Glutamatergic neuron (in vitro differentiated cells): Measurements from ENCODE around the gene TMEM144. TPM values are rescaled to one million over a fixed set of nuclear protein-coding genes. Genes with fewer than 3 reads are reported as not detected.
A peak's percentile ranks its signal among the peaks of the same experiment; 100 is the strongest.
"Not testable (repeated sequence)": the region's sequence is repeated elsewhere in the genome, so short reads cannot be mapped to it uniquely, and the experiment has no call there.

Source experiments
- DNase-seq: peaks from one replicate; pipeline ENCODE4 v3.0.0; 2022
- H3K27ac Mint-ChIP-seq: one replicate; pipeline ENCODE4 v1.8.0; 2020; ENCODE audit warnings: mild to moderate bottlenecking, mixed read lengths, inconsistent platforms; ENCODE audit not compliant: unreplicated experiment
- H3K27me3 Mint-ChIP-seq: one replicate; pipeline ENCODE4 v1.8.0; 2020; ENCODE audit warnings: mild to moderate bottlenecking, moderate library complexity, mixed read lengths, inconsistent platforms; ENCODE audit not compliant: unreplicated experiment
- H3K36me3 Mint-ChIP-seq: one replicate; pipeline ENCODE4 v1.8.0; 2020; ENCODE audit warnings: mild to moderate bottlenecking, mixed read lengths, inconsistent platforms; ENCODE audit not compliant: unreplicated experiment
- H3K4me1 Mint-ChIP-seq: one replicate; pipeline ENCODE4 v1.8.0; 2020; ENCODE audit warnings: mild to moderate bottlenecking, low read depth, mixed read lengths, inconsistent platforms; ENCODE audit not compliant: unreplicated experiment
- H3K4me3 Mint-ChIP-seq: one replicate; pipeline ENCODE4 v1.8.0; 2020; ENCODE audit warnings: mild to moderate bottlenecking, mixed read lengths, inconsistent platforms; ENCODE audit not compliant: unreplicated experiment
- H3K9me3 Mint-ChIP-seq: one replicate; pipeline ENCODE4 v1.8.0; 2020; ENCODE audit warnings: mild to moderate bottlenecking, moderate library complexity, mixed read lengths, inconsistent platforms; ENCODE audit not compliant: unreplicated experiment
- total RNA-seq: library from RNA; stranded (reverse); fragmentation: NEBNext Ultra II Directional; extraction: Animal tissue kit (Norgen Biotek cat#: 25700); gene quantifications from one replicate; pipeline ENCODE4 v1.2.1, GENCODE V29; 2021; ENCODE audit not compliant: unreplicated experiment
- TF ChIP-seq, protein P1 (sequence below): fragments of 200-600 bp; sonication (generic); IDR thresholded peaks from one replicate; pipeline ENCODE4 v1.5.0; 2021; ENCODE audit not compliant: partially characterized antibody, unreplicated experiment

Gene TMEM144
- total RNA-seq, 1 donor from 2014 or later, result not detected

DNA sequence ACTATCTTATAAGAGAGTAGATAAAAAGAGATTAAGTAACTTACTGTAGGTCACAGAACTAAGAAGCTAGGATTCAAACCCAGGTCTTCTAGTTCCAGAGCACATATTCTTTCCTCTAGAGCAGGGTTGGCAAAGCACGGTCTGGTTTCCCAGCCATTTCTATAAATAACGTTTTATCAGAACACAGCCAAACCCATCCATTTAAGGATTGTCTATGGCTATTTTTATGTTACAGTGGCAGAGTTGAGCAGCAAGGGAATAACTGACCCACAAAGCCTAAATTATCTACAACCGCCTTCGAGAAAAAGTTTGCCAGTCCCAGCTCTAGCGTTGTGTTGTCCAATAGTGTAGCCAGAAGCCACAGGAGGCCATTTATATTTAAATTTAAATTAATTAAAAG, 7.5 kb downstream of the TMEM144 start:
- Mint-ChIP-seq H3K27ac (no peak overlapping the region), H3K4me1 (no peaks in the 10 kb centered on the region), H3K4me3 (no peak overlapping the region), H3K36me3 (no peaks in the 10 kb centered on the region), H3K27me3 (no peaks in the 10 kb centered on the region), H3K9me3 (no peaks in the 10 kb centered on the region)
- TF ChIP-seq, protein P1, sequence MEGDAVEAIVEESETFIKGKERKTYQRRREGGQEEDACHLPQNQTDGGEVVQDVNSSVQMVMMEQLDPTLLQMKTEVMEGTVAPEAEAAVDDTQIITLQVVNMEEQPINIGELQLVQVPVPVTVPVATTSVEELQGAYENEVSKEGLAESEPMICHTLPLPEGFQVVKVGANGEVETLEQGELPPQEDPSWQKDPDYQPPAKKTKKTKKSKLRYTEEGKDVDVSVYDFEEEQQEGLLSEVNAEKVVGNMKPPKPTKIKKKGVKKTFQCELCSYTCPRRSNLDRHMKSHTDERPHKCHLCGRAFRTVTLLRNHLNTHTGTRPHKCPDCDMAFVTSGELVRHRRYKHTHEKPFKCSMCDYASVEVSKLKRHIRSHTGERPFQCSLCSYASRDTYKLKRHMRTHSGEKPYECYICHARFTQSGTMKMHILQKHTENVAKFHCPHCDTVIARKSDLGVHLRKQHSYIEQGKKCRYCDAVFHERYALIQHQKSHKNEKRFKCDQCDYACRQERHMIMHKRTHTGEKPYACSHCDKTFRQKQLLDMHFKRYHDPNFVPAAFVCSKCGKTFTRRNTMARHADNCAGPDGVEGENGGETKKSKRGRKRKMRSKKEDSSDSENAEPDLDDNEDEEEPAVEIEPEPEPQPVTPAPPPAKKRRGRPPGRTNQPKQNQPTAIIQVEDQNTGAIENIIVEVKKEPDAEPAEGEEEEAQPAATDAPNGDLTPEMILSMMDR, result no peak
- DNase-seq, result no peak

DNA sequence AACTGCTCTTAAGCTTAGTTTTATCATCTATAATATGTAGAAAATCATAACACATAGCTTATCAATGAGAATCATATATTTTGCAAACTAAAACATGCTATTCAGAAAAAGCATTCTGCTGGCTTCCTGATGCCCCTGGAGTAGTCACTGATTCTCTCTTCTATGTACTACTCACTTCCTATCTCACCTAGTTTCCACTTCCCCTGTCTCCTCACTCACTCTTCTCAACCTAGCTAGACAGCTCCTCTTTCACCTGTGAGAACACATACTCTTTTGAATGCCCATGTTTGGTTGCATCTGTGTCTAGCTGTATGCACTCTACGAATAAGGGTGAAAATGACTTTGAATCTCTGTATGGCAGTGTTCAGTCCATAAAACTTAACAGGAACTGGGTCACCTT, 9.3 kb downstream of the TMEM144 start:
- Mint-ChIP-seq H3K27ac (no peak overlapping the region), H3K27me3 (no peaks in the 10 kb centered on the region), H3K36me3 (no peaks in the 10 kb centered on the region), H3K9me3 (no peaks in the 10 kb centered on the region), H3K4me1 (no peaks in the 10 kb centered on the region), H3K4me3 (no peak overlapping the region)
- TF ChIP-seq, protein P1, result no peak
- DNase-seq, result no peak

DNA sequence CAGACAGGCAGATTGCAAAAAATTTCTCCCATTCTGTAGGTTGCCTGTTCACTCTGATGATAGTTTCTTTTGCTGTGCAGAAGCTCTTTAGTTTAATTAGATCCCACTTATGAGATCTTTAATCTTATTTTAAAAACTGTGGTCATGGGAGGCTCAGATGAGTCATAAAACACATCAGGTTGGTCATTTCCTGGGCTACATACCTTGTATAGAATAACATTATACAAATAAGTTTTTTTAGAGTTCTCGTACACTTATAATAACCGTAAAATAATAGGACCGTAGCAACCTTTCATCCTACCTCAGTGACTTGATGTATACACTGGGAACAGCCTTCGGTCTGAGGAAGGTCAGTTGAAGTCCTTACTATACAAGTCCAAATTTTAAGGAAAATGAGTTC, 14.0 kb downstream of the TMEM144 start:
- not testable (repeated sequence) for H3K4me3 Mint-ChIP-seq, H3K4me1 Mint-ChIP-seq, H3K27me3 Mint-ChIP-seq, DNase-seq, H3K9me3 Mint-ChIP-seq, H3K36me3 Mint-ChIP-seq, H3K27ac Mint-ChIP-seq

DNA sequence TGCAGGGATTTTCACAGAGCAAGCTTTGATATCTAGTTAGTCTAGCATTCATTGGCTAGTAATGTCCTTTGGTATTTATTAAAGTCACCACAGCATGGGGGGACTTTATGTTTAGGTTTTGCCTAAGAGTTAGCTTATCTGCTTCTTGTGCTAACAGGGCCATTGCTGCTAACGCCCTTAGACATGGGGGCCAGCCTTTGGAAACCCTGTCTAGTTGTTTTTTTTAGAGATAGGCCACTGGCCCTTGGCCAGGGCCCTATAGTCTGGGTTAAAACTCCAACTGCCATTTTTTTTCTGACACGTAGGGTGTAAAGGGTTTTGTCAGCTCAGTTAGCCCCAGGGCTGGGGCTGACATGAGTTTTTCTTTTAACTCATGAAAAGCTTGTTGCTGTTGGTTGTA, 14.7 kb downstream of the TMEM144 start:
- not testable (repeated sequence) for DNase-seq, H3K4me3 Mint-ChIP-seq, H3K36me3 Mint-ChIP-seq, H3K27me3 Mint-ChIP-seq, H3K9me3 Mint-ChIP-seq, H3K4me1 Mint-ChIP-seq, H3K27ac Mint-ChIP-seq

DNA sequence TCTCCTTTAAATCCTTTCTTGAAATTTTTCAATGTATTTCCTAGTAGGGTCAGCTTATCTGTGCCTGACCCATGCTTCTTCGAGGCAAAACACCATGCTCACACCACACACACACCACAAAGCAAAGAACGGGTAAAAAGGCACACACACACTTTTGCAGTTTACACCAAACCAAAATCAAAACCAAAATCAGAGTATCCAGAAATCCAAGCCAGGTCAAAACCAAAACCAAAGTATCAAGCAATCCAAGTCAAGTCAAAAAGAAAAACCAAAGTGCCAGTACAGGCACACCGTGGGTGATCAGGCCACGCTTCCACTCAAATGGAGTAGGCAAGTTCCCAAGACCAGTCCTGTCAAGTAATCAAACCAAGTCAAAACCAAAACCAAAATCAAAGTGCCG, 17.6 kb downstream of the TMEM144 start:
- DNase-seq, H3K27me3 Mint-ChIP-seq, H3K36me3 Mint-ChIP-seq, H3K4me3 Mint-ChIP-seq, H3K9me3 Mint-ChIP-seq, H3K4me1 Mint-ChIP-seq, H3K27ac Mint-ChIP-seq: not testable (repeated sequence)

DNA sequence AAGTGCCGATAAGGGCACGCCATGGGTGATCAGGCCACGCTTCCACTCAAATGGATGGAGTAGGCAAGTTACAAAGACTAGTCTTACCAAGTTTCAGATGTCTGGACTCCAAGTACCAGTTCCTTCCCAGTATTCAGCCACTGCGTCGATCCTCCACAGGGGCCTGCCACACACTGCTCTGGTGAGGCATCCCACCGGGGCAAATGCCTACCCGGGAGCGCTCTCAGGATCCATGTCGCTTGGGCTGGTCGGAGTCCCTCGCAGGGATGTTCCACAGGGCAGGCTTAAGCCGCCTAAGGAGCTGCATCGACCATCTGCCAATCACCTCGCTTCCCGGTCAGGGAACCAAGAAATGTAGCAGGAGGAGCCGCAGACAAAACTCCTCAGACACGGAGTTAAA, 18.1 kb downstream of the TMEM144 start:
- H3K27me3 Mint-ChIP-seq, H3K27ac Mint-ChIP-seq, H3K4me3 Mint-ChIP-seq: not testable (repeated sequence)

DNA sequence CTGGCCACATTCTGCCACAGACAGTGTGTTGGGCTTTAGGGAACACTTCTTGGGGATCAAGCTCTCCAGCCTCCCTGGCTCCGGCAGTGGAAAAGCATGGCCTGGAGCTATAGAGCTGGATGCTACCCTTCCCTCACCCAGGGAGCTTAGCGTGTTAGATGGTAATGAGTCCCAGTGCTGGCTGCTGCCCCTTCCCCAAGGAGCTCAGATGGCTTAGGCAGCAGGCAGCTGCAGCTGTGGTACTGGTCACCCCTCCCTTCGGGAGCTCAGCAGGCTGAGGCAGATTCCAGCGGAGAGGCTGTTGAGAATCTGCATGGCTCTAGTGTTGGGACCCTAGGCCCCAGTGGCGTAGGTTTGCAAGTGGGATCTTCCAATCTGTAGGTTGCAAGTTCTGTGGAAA, 19.5 kb downstream of the TMEM144 start:
- DNase-seq, result peak; percentile 45
- no peaks in the 10 kb centered on the region for H3K9me3 Mint-ChIP-seq
- H3K4me1 Mint-ChIP-seq, result no peaks in the 10 kb centered on the region
- H3K4me3 Mint-ChIP-seq, result no peak overlapping the region
- H3K27me3 Mint-ChIP-seq, result no peaks in the 10 kb centered on the region
- H3K36me3 Mint-ChIP-seq, result no peaks in the 10 kb centered on the region
- TF ChIP-seq, protein P1, result no peak
- H3K27ac Mint-ChIP-seq, result no peak overlapping the region

More for the DNA sequence above, 18.1 kb downstream of the TMEM144 start:
- not testable (repeated sequence) for H3K36me3 Mint-ChIP-seq, DNase-seq, H3K9me3 Mint-ChIP-seq, H3K4me1 Mint-ChIP-seq
